Neuronal stem cell (in vitro differentiated cells): ENCODE results near the gene SHANK3.

Experiments
- DNase-seq: peaks from one replicate; pipeline ENCODE4 v3.0.0-alpha.2; 2013; ENCODE audit warnings: low spot score
- H2AFZ ChIP-seq: one replicate; pipeline ENCODE4 v1.6.1; 2013; ENCODE audit warnings: mild to moderate bottlenecking, low read length, inconsistent platforms
- H2AK5ac ChIP-seq: 2 replicates; pipeline ENCODE4 v1.6.1; 2013; ENCODE audit warnings: low read depth, mild to moderate bottlenecking, inconsistent platforms, low read length, moderate library complexity, mixed read lengths
- H2BK120ac ChIP-seq: 2 replicates; pipeline ENCODE4 v1.6.1; 2013; ENCODE audit warnings: low read depth, mild to moderate bottlenecking, inconsistent platforms, low read length, moderate library complexity, mixed read lengths
- H2BK12ac ChIP-seq: one replicate; pipeline ENCODE4 v1.6.1; 2013; ENCODE audit warnings: low read length, inconsistent platforms
- H2BK15ac ChIP-seq: 2 replicates; pipeline ENCODE4 v1.6.1; 2013; ENCODE audit warnings: mild to moderate bottlenecking, low read length, inconsistent platforms, mixed read lengths
- H2BK5ac ChIP-seq: one replicate; pipeline ENCODE4 v1.6.1; 2013; ENCODE audit warnings: inconsistent platforms, mild to moderate bottlenecking, low read length, moderate library complexity
- H3K14ac ChIP-seq: one replicate; pipeline ENCODE4 v1.6.1; 2013; ENCODE audit warnings: low read length, inconsistent platforms
- H3K18ac ChIP-seq: 2 replicates; pipeline ENCODE4 v1.6.1; 2013; ENCODE audit warnings: low read length, inconsistent platforms
- H3K23ac ChIP-seq: 2 replicates; pipeline ENCODE4 v1.6.1; 2013; ENCODE audit warnings: low read depth, mild to moderate bottlenecking, mixed read lengths, low read length, inconsistent platforms; ENCODE audit not compliant: poor library complexity
- H3K27ac ChIP-seq: replicated peaks from 3 replicates; pipeline ENCODE4 v1.5.1; 2013; ENCODE audit warnings: low read length, inconsistent platforms
- H3K27me3 ChIP-seq, 3 experiments: 2 replicates each; pipeline ENCODE4 v1.6.1; 2013; ENCODE audit warnings: low read length in 3 of 3, mild to moderate bottlenecking in 2 of 3, inconsistent platforms in 1 of 3, low read depth in 1 of 3, mixed read lengths in 1 of 3, moderate library complexity in 1 of 3; ENCODE audit not compliant: control insufficient read depth in 3 of 3, insufficient read depth in 3 of 3
- H3K36me3 ChIP-seq, 2 donors: replicated peaks in 1 of 2; 2 replicates each; pipeline ENCODE4 v1.6.1; 2013; ENCODE audit warnings: low read length in 2 of 2; ENCODE audit not compliant: control insufficient read depth in 2 of 2, insufficient read depth in 2 of 2
- H3K4ac ChIP-seq: 2 replicates; pipeline ENCODE4 v1.6.1; 2013; ENCODE audit warnings: inconsistent platforms, mild to moderate bottlenecking, low read length, moderate library complexity
- H3K4me1 ChIP-seq, 2 donors: 1 replicate in 1 of 2; 2 replicates in 1 of 2; pipeline ENCODE4 v1.6.1; 2013; ENCODE audit warnings: low read length in 2 of 2, low read depth in 1 of 2; ENCODE audit not compliant: control insufficient read depth in 2 of 2, insufficient read depth in 1 of 2
- H3K4me2 ChIP-seq: one replicate; pipeline ENCODE4 v1.6.1; 2013; ENCODE audit warnings: mild to moderate bottlenecking, low read length, inconsistent platforms; ENCODE audit not compliant: insufficient read depth, poor library complexity, severe bottlenecking
- H3K4me3 ChIP-seq, 2 donors: 2 replicates each; pipeline ENCODE4 v1.5.1; 2013; ENCODE audit warnings: low read length in 2 of 2, mild to moderate bottlenecking in 2 of 2, inconsistent platforms in 1 of 2, moderate library complexity in 1 of 2
- H3K79me1 ChIP-seq: one replicate; pipeline ENCODE4 v1.6.1; 2013; ENCODE audit warnings: low read depth, mild to moderate bottlenecking, inconsistent platforms, low read length, moderate library complexity
- H3K9ac ChIP-seq: one replicate; pipeline ENCODE4 v1.6.1; 2013; ENCODE audit warnings: mild to moderate bottlenecking, low read depth, low read length, inconsistent platforms; ENCODE audit not compliant: poor library complexity
- H3K9me3 ChIP-seq, 2 donors: replicated peaks in 1 of 2; 2 replicates each; pipeline versions ENCODE3 to v1.6.1; 2013; ENCODE audit warnings: low read length in 2 of 2, mild to moderate bottlenecking in 2 of 2, inconsistent platforms in 1 of 2, low read depth in 1 of 2, mixed read lengths in 1 of 2, moderate library complexity in 1 of 2; ENCODE audit not compliant: control insufficient read depth in 2 of 2, insufficient read depth in 1 of 2
- H4K8ac ChIP-seq: one replicate; pipeline ENCODE4 v1.6.1; 2013; ENCODE audit warnings: low read depth, mild to moderate bottlenecking, inconsistent platforms, low read length, moderate library complexity
- H4K91ac ChIP-seq: one replicate; pipeline ENCODE4 v1.6.1; 2013; ENCODE audit warnings: low read length, low read depth, mild to moderate bottlenecking, inconsistent platforms; ENCODE audit not compliant: poor library complexity
- WGBS, 2 donors: extraction: QIAGEN DNeasy Blood & Tissue Kit; methylation state at CpG; one replicate each; pipeline ENCODE4 v1.1.7; 2013; ENCODE audit warnings: missing lambda C conversion rate in 2 of 2, mixed read lengths in 1 of 2; ENCODE audit not compliant: insufficient read length in 2 of 2, insufficient replicate concordance in 1 of 2; ENCODE audit errors: extremely low coverage in 2 of 2; 5-methylcytosine and 5-hydroxymethylcytosine counted together

The SHANK3 gene

GRCh38 chr22:50702261-50702671 lies 29.6 kb downstream of the SHANK3 start:
- no peak overlapping the region for H3K9ac ChIP-seq
- H3K4me2 ChIP-seq = no peak overlapping the region
- H3K27me3 ChIP-seq = peaks cover 0 to 3% (median 0%) of the 10 kb centered on the region in 3 experiments
- H2AFZ ChIP-seq = no peak overlapping the region
- no peak overlapping the region for H2BK15ac ChIP-seq
- H2AK5ac ChIP-seq = no peak overlapping the region
- no peak overlapping the region for H3K18ac ChIP-seq
- H3K14ac ChIP-seq = no peak overlapping the region
- H3K9me3 ChIP-seq = no peaks in the 10 kb centered on the region
- no peak overlapping the region for H2BK120ac ChIP-seq
- no peak overlapping the region for H2BK5ac ChIP-seq
- H3K4me1 ChIP-seq = peaks cover 25 to 26% of the 10 kb centered on the region in 2 donors
- H4K91ac ChIP-seq = no peak overlapping the region
- H3K4me3 ChIP-seq = no peak overlapping the region
- H3K36me3 ChIP-seq = peaks cover 14 to 63% of the 10 kb centered on the region in 2 donors
- H2BK12ac ChIP-seq = no peak overlapping the region
- WGBS, 2 donors = no CpG with 5 or more reads among the region's 7 CpGs
- H4K8ac ChIP-seq = no peak overlapping the region
- peaks cover 7% of the 10 kb centered on the region for H3K79me1 ChIP-seq
- no peak overlapping the region for H3K4ac ChIP-seq
- DNase-seq = no peak
- H3K27ac ChIP-seq = no peak overlapping the region
- no peak overlapping the region for H3K23ac ChIP-seq

- H3K18ac ChIP-seq = no peak overlapping the region
- peak overlapping the region; percentile 6 for H2AK5ac ChIP-seq
- peaks cover 23 to 24% of the 10 kb centered on the region in 2 donors for H3K4me1 ChIP-seq
- no peaks in the 10 kb centered on the region for H3K27me3 ChIP-seq
- no peak overlapping the region for H2BK12ac ChIP-seq
- H3K4ac ChIP-seq = no peak overlapping the region
- no peak overlapping the region for H4K8ac ChIP-seq
- no peak overlapping the region for H2BK5ac ChIP-seq
- H3K27ac ChIP-seq = no peak overlapping the region
- H3K4me3 ChIP-seq = peak overlapping the region in 1 of 2 donors; percentile 21
- peaks cover 14 to 70% of the 10 kb centered on the region in 2 donors for H3K36me3 ChIP-seq
- H2BK15ac ChIP-seq = no peak overlapping the region
- H3K23ac ChIP-seq = no peak overlapping the region
- H3K9ac ChIP-seq = peak overlapping the region; percentile 76
- H3K14ac ChIP-seq = no peak overlapping the region
- no peak for DNase-seq
- H2BK120ac ChIP-seq = no peak overlapping the region
- H3K79me1 ChIP-seq = peaks cover 7% of the 10 kb centered on the region
- H3K9me3 ChIP-seq = no peaks in the 10 kb centered on the region
- H3K4me2 ChIP-seq = no peak overlapping the region
- H4K91ac ChIP-seq = no peak overlapping the region
- H2AFZ ChIP-seq = no peak overlapping the region
- WGBS, 2 donors = no CpG with 5 or more reads among the region's 20 CpGs
Measured at GRCh38 chr22:50702821-50703725, 30.4 kb downstream of the SHANK3 start.

DNA sequence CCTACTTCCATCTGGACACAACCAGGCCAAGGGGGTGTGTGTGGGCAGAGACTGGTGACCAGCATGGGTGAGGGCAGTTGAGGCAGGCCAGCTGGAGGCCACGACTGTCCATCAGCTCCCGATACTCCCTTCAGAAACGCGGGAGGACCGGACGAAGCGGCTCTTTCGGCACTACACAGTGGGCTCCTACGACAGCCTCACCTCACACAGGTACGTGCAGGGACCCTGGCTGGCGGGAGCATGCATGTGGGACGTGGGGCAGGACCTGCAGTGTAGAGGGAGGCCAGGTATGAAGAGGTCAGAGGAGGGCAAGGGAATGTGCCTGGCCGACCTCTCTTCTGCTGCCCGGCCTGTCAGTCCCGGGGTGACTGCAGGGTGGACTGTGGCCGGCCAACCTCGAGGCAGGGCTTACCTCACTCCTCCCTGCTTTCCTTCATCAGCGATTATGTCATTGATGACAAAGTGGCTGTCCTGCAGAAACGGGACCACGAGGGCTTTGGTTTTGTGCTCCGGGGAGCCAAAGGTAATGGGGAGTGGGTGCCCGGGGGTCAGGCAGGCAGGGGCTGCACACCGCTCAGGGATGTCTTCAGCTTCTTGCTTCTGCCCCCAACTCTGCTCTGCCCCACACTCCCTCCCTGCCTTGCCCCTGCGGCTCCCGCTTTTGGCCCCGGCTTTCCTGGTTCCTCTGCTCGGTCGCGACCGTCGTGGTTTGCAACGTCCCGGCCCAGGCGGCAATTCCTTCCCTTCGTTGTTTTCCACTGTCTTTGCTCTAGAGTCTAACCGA lies 31.3 kb downstream of the SHANK3 start:
- H3K4me2 ChIP-seq = no peak overlapping the region
- peak overlapping the region; percentile 55 for H2BK15ac ChIP-seq
- H3K14ac ChIP-seq = peak overlapping the region; percentile 63
- no peak overlapping the region for H3K27ac ChIP-seq
- peak overlapping the region; percentile 15 for H3K4ac ChIP-seq
- H2BK12ac ChIP-seq = no peak overlapping the region
- peak overlapping the region; percentile 35 for H4K91ac ChIP-seq
- H3K4me1 ChIP-seq = peaks cover 16 to 23% of the 10 kb centered on the region in 2 donors
- H4K8ac ChIP-seq = peak overlapping the region; percentile 5
- H3K4me3 ChIP-seq = no peak overlapping the region
- H2BK5ac ChIP-seq = no peak overlapping the region
- H3K9ac ChIP-seq = no peak overlapping the region
- no CpG with 5 or more reads among the region's 36 CpGs for WGBS, 2 donors
- peaks cover 13 to 75% of the 10 kb centered on the region in 2 donors for H3K36me3 ChIP-seq
- peaks cover 7% of the 10 kb centered on the region for H3K79me1 ChIP-seq
- H3K27me3 ChIP-seq = no peaks in the 10 kb centered on the region
- peak overlapping the region; percentile 32 for H3K23ac ChIP-seq
- no peaks in the 10 kb centered on the region for H3K9me3 ChIP-seq
- no peak for DNase-seq
- H3K18ac ChIP-seq = peak overlapping the region; percentile 22
- H2AFZ ChIP-seq = no peak overlapping the region
- H2AK5ac ChIP-seq = peak overlapping the region; percentile 85
- H2BK120ac ChIP-seq = peak overlapping the region; percentile 16
